Colonic mucosa (tissue), 4 donors: ENCODE results near the gene ANAPC15. TPM values are rescaled to one million over a fixed set of nuclear protein-coding genes. Genes with fewer than 3 reads are reported as not detected.

Experiments
- DNase-seq: peaks from one replicate; pipeline ENCODE4 v3.0.0-alpha.2; 2020
- H3K27ac ChIP-seq: fragments of 200-600 bp; one replicate; pipeline ENCODE4 v1.8.0; 2021
- H3K27me3 ChIP-seq: fragments of 200-600 bp; one replicate; pipeline ENCODE4 v1.8.0; 2021
- H3K36me3 ChIP-seq: fragments of 200-600 bp; one replicate; pipeline ENCODE4 v1.8.0; 2021
- H3K4me1 ChIP-seq: fragments of 200-600 bp; one replicate; pipeline ENCODE4 v1.8.0; 2021; ENCODE audit warnings: mild to moderate bottlenecking
- H3K4me3 ChIP-seq: fragments of 200-600 bp; one replicate; pipeline ENCODE4 v1.8.0; 2021
- H3K9ac ChIP-seq, 2 donors: one replicate each; pipeline ENCODE4 v1.7.0; 2013; ENCODE audit warnings: control low read depth in 2 of 2, low read depth in 2 of 2, low read length in 2 of 2
- H3K9me3 ChIP-seq: fragments of 200-600 bp; one replicate; pipeline ENCODE4 v1.8.0; 2021
- intact Hi-C: fragments of 100-400 bp; cut with DNase I; formaldehyde crosslinking; loops from one replicate; pipeline ENCODE4 v1.14.1; 2022
- total RNA-seq, 2 donors: library from RNA; stranded (reverse); fragmentation: NEBNext Ultra II Directional in 1 of 2; extraction: Animal tissue kit (Norgen Biotek cat#: 25700) in 1 of 2; gene quantifications; one replicate each; pipeline ENCODE4 v1.2.1, GENCODE V29; 2021
- TF ChIP-seq, protein P1 (sequence below): fragments of 200-600 bp; IDR thresholded peaks from one replicate; pipeline ENCODE4 v1.8.0; 2022; ENCODE audit warnings: antibody characterized with exemption, mild to moderate bottlenecking
- donor health status: healthy.
- donor health status: DM: no; HTN: no; CAD: no.
- donor health status: DM: no; HTN: no; CAD: no.

ANAPC15 gene
- total RNA-seq, 2 donors from 2014 or later, result 45.1 to 70.1 TPM

DNA sequence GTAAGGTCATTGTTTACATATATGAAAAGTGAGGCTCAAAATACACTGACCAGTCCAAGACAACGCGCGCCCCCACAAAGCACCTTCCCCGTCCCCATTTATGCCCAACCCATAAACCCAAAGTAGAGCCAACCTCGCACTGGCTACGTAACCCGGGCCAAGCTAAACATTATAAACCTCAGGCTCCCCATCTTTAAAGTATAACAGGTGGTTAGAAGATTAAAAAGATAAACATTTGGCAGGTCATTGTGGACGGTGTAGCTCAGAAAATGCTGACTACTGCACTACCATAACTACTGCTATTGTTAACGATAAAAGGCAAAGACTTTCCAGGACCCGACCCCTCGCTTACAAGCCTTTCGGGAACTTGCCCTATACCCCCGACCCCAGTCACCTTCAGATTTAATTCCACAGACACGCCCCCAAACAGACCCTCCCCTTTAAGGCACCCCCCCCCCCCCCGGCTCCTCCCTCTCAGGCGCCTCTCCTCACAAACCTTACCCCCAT lies 32.6 kb downstream of the ANAPC15 start:
- Histone ChIP-seq H3K27me3 (no peaks in the 10 kb centered on the region), H3K4me1 (no peaks in the 10 kb centered on the region), H3K4me3 (peak overlapping the region; percentile 76), H3K27ac (peak overlapping the region; percentile 88), H3K36me3 (no peaks in the 10 kb centered on the region), H3K9ac (peak overlapping the region; percentile 51 to 92), H3K9me3 (no peaks in the 10 kb centered on the region)
- TF ChIP-seq, protein P1, sequence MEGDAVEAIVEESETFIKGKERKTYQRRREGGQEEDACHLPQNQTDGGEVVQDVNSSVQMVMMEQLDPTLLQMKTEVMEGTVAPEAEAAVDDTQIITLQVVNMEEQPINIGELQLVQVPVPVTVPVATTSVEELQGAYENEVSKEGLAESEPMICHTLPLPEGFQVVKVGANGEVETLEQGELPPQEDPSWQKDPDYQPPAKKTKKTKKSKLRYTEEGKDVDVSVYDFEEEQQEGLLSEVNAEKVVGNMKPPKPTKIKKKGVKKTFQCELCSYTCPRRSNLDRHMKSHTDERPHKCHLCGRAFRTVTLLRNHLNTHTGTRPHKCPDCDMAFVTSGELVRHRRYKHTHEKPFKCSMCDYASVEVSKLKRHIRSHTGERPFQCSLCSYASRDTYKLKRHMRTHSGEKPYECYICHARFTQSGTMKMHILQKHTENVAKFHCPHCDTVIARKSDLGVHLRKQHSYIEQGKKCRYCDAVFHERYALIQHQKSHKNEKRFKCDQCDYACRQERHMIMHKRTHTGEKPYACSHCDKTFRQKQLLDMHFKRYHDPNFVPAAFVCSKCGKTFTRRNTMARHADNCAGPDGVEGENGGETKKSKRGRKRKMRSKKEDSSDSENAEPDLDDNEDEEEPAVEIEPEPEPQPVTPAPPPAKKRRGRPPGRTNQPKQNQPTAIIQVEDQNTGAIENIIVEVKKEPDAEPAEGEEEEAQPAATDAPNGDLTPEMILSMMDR, result no peak
- intact Hi-C loops, result no loop called here
- peak; percentile 41 for DNase-seq

DNA sequence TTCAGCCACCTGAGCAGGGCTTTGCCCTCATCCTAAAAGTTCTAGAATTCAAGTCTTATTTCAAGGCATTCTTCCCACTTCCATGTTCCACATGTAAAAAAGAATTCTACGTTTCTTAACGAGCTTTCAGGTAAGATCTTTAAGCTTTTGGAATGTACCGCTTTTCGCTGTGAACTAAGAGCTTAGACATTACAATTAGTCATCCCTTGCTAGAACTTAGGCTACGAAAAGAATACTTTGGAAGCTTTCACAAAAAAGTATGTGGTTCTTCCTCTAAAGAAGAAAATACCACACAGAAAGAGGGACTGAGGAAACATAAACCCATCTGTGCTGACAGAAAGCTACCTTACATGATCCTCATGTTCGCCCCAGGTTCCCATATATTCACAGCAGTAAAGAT lies 34.0 kb downstream of the ANAPC15 start:
- intact Hi-C loops, result no loop called here
- TF ChIP-seq, protein P1, result no peak
- Histone ChIP-seq H3K9ac (peak overlapping the region in 1 of 2 donors; percentile 92), H3K4me1 (no peaks in the 10 kb centered on the region), H3K27me3 (no peaks in the 10 kb centered on the region), H3K9me3 (no peaks in the 10 kb centered on the region), H3K27ac (peak overlapping the region; percentile 88), H3K4me3 (no peak overlapping the region), H3K36me3 (no peaks in the 10 kb centered on the region)
- no peak for DNase-seq

DNA sequence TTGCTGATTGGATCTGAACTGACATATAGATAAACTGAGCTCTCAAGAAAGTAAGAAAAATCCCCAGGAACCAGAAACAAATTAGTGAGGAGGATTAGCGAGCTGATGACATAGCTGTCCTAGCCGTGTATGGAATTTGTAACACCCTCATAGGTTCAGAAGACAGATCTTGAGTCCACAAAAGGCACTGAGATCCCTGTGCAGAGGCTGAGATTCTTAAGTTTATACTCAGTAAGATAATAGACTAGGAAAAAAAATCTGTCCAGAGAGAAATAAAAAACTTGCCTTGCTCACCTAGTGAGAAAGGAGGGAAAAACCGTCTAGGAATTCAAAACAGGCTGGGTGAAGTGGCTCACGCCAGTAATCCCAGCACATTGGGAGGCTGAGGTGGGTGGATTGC lies 36.7 kb downstream of the ANAPC15 start:
- H3K4me1 ChIP-seq, result no peaks in the 10 kb centered on the region
- H3K9me3 ChIP-seq, result no peaks in the 10 kb centered on the region
- H3K27me3 ChIP-seq, result no peaks in the 10 kb centered on the region
- H3K27ac ChIP-seq, result no peak overlapping the region
- intact Hi-C loops, result no loop called here
- H3K9ac ChIP-seq, result no peak overlapping the region
- DNase-seq, result no peak
- H3K4me3 ChIP-seq, result no peak overlapping the region
- H3K36me3 ChIP-seq, result no peaks in the 10 kb centered on the region
- TF ChIP-seq, protein P1, result no peak

DNA sequence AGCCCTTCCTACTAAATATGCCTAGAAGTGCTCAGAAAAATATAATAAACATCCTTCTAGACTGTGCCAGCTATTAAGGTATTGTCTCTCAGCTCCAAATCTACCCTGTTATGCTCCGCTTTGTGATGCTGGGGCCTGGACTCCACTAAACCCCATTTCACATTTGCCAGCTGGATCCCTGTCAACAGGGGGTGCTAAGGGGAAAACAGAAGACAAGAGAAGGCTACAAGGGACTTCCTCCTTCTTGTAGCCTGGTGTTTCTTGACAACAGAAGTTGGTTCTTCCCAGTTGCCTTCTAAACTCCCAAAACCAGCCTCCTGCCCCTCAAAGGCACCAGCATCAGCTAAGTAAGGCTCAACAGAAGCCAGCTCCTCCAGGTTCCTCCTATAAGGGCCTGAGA lies 37.4 kb downstream of the ANAPC15 start:
- Histone ChIP-seq H3K27me3 (no peaks in the 10 kb centered on the region), H3K4me3 (no peak overlapping the region), H3K36me3 (no peaks in the 10 kb centered on the region), H3K9me3 (no peaks in the 10 kb centered on the region), H3K4me1 (no peaks in the 10 kb centered on the region), H3K27ac (no peak overlapping the region), H3K9ac (no peak overlapping the region)
- intact Hi-C loops, result no loop called here
- no peak for DNase-seq
- TF ChIP-seq, protein P1, result no peak

DNA sequence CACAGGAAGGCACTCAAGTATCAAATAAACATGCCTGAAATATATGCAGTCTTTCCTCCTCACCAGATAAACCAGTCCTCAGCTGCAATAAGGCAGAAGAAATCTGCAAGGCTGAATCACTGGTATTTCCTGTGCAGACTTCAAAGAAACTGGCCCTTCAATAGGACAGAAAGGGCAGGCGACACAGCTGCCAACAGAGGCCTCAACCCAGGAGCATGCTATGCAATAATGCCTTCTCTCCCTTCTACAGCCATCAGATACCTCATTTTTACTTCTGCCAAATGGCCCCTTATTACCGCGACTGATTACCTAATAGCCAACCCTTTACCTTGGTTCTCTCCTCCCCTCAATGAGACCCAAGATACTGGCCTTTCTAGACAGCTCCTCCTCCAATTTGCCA lies 40.1 kb downstream of the ANAPC15 start:
- no peak for DNase-seq
- TF ChIP-seq, protein P1, result no peak
- H3K4me3 ChIP-seq, result no peak overlapping the region
- no peaks in the 10 kb centered on the region for H3K9me3 ChIP-seq
- intact Hi-C loops, result no loop called here
- H3K27ac ChIP-seq, result no peak overlapping the region
- no peaks in the 10 kb centered on the region for H3K27me3 ChIP-seq
- no peaks in the 10 kb centered on the region for H3K36me3 ChIP-seq
- no peak overlapping the region for H3K9ac ChIP-seq
- peaks cover 6% of the 10 kb centered on the region for H3K4me1 ChIP-seq

DNA sequence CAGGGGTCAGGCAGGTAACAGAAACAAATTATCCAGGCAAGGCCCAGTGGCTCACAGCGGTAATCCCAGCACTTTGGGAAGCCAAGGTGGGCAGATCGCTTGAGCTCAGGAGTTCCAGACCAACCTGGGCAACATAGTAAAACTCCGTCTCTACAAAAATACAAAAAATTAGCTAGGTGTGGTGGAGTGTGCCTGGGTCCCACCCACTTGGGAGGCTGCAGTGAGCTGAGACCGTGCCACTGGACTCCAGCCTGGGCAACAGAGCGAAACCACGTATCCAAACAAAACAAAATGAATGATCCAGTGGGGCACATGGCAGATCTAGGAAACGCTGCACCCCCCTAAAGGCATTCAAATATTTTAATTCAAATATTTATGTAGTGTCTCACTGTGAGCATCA lies 42.0 kb downstream of the ANAPC15 start:
- Histone ChIP-seq H3K9me3 (no peaks in the 10 kb centered on the region), H3K27me3 (no peaks in the 10 kb centered on the region), H3K36me3 (no peaks in the 10 kb centered on the region), H3K9ac (peak overlapping the region; percentile 38 to 40), H3K4me3 (no peak overlapping the region), H3K4me1 (peaks cover 6% of the 10 kb centered on the region), H3K27ac (peak overlapping the region; percentile 87)
- DNase-seq, result no peak
- intact Hi-C loops, result no loop called here
- TF ChIP-seq, protein P1, result no peak
